ENCODE data around the gene ITGA2.

Gene ITGA2

DNA sequence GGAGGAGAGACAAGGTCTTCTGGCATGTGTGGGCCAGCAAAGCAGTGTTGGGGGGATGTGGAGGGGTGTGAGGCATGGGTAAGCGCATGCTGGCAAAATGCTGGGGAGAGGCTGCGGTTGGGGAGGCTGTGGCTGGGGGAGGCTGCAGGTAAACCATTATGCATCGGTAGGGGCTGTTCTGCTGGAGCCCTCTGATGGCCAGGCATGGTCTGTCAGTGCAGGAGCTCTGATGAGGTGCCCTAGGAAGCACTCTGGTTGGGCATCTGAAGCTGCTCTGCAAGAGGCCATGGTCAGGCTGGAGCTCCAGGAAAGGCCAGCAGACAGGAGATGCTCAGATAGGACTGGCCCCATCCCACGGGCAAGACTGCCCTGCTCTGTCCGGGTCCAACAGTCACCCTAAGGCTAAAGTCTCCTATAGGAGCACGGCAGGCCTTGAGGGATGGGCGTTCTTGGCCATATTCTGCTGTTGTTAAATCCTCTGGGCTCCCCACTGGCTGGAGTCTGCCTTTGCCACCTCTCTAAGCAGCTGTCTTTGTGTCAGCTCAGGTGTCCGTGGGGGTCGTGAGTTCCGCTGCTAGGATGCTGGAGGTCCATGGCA, 28.7 kb downstream of the ITGA2 start:
- DNase-seq (ENCODE audit: low read depth in 2 of 2), result no peak

DNA sequence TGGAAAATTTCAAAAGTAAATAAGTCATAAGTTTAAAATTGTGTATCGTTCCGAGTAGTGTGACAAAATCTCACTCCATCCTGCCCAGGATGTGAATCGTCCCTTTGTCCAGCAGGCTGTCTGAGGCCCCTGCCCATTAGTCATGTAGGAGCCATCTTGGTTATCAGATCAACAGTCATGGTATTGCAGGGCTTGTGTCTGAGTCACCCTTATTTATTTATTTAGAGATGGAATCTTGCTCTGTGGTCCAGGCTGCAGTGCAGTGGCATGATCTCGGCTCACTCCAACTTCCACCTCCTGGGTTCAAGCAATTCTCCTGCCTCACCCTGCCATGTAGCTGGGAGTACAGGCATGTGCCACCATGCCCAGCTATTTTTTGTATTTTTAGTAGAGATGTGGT, 30.2 kb downstream of the ITGA2 start:
- DNase-seq (ENCODE audit: low read depth in 2 of 2), result no peak

DNA sequence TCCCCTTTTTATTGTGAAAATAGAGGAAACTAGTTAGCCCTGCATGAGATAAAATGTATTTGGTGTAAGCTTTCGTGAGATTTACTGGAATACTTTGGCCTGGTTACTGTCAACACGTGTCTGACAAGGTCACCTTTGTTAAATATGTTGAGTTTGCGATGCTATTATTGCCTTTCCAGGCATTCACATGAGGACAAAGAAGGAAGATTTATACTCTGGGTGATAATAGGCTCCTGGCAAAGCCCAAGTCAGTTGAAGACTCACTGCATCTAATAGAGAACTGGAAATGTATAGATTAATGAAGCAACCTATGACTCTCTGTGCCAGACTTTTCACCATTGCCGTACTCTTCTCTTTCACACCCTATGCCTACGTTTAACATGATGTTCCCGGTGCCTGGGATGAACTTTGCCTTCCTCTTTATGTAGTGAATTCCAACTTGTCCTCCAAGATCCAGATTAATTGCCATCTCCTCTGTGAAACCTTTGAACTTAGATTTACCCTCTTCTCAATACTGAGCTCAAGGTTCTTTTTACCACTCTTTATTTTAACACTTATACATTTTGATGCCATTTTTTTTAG, 33.9 kb downstream of the ITGA2 start:
- no peak for DNase-seq (ENCODE audit: low read depth in 2 of 2)

DNA sequence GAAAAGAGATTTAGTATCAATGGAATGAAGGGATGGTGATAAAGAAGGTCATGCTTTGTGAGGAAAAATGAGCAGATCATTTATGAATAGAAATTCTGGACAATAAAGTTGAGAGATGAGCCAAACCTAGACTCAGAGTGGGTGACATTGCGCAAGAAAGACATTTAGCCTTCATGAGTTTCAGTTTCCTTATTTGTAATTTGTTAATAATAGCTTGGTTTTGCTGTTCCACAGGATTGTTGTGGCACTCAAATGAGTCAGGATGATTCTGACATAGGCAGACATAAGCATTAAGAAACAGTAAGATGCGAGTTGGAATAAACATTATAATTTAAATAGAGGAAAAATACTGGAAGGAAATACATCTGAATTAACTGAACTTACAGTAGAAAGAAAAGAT, 34.8 kb downstream of the ITGA2 start:
- no peak for DNase-seq (ENCODE audit: low read depth in 2 of 2)

DNA sequence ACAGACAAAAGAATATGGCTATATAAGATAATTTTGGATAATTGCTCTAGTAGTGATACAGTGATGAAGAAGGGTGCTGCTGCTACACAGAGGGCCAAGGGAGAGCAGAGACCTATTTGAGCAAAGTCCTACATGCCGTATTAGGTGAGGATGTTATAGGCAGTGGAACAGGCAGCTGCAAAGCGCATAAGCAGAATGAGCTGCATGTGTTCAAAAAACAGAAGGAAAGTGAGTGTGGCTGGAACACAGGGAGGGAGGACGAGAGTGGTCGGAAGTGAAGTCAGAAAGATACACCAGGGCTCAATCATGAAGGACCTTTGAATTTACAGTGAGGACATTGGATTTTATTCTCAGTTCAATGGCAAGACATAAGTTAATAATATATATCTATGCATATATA, 35.4 kb downstream of the ITGA2 start:
- no peak for DNase-seq (ENCODE audit: low read depth in 2 of 2)

DNA sequence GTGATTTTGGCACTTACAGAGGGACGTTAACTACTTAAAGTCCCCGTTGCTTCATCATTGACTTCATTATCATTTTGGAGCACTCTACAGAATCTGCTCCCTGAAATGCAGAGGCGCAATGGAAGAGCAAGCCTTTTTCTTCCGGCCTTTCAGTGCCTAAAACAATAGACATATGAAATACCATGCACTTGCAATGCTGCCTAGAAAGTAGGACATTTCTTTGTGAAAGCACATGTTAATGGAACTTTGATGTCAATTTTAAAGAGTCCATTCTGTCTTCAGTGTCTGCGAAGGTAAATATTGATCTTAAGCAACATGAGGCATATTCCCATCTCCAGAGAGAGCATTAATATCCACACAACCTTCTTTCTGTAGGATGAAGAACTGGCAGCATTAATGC, 36.3 kb downstream of the ITGA2 start:
- DNase-seq (ENCODE audit: low read depth in 2 of 2), result no peak

DNA sequence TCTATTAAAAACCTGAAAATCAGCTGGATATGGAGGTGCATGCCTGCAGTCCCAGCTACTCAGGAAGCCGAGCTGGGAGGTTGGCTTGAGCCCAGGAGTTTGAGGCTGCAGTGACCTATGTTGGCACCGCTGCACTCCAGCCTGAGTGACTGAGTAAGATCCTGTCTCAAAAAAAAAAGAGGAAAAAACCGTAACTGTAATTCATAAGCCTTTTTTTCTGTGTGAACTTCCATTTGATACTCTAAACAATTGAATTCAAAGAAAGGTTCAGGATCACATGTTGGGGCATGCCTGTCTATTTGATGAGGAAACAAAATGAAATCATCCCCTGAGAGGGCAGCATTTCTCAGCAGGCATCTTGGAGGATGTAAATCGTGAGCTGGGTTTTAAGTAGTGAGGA, 38.8 kb downstream of the ITGA2 start:
- no peak for DNase-seq (ENCODE audit: low read depth in 2 of 2)

DNA sequence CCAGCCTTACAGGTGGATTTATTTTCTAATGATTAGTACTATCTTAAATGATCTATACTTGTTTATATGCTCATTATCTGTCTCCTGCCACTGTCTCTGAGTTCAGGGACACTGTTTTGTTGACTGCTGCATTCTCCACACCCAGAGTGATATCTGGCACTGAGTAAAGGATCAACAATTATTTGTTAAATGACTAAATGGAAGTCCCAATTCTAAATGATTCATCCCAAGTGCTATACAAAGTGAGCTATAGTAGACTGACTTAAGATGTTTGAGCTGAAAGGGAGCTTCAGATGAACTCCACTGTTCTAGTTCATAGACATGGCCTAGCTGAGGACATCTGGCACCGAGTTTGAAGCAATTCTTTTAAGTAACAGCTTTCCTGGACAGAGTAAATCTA, 40.5 kb downstream of the ITGA2 start:
- no peak for DNase-seq (ENCODE audit: low read depth in 2 of 2)

DNA sequence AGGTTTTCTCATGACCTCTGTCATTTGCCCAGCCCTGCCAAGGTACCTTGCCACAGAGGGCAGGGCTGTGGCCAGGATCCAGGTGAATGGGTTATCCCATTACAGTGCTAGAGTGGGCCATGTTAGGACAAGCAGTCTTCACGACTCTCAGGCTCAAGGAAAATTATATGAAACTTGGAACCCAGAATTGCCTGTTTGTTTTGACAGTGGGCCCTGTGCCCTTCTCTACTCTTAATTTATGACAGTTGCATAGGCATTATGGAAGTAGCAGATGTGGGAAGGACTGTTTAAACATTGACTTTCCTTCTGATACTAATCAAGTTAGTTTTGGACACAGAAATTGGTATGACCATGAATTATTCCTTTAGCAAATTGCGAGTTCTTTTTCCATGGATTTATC, 41.7 kb downstream of the ITGA2 start:
- no peak for DNase-seq (ENCODE audit: low read depth in 2 of 2)

DNA sequence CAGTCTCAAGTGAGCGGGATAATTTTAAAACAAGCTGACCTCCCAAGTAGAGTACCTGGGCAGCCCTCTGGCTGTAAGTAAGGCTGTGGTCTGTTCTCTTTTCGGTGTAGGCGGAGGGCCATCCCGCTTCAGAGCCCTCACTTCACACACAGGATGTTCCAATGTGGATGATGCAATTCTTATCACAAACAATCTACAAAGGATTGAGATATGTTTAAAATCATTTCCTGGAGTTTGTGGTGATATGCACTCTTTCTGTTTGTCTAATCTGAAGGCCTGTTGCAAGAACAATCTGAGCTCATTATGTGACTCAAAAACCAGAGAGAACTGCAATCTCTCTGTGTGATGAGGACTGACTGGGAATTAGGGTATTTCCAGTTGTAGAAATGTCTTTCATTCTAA, 42.5 kb downstream of the ITGA2 start:
- no peak for DNase-seq (ENCODE audit: low read depth in 2 of 2)

DNA sequence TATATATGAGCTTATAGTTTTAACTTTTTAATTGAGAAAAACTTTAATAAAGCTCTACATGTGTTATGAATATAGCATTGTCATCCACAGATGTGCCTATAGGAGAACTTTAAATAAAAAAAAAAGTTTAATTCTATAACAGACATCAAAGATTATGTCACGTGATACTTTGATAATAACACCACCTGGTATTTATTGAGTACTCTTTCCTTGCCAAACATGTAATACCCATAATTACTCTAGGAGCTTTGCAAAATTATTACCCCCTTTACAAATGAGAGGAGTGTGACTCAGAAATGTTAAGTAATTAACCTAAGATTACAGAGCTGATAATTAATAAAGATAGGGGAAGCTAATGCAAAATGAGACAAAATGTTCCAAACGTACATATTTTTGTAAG, 43.0 kb downstream of the ITGA2 start:
- no peak for DNase-seq (ENCODE audit: low read depth in 2 of 2)

DNA sequence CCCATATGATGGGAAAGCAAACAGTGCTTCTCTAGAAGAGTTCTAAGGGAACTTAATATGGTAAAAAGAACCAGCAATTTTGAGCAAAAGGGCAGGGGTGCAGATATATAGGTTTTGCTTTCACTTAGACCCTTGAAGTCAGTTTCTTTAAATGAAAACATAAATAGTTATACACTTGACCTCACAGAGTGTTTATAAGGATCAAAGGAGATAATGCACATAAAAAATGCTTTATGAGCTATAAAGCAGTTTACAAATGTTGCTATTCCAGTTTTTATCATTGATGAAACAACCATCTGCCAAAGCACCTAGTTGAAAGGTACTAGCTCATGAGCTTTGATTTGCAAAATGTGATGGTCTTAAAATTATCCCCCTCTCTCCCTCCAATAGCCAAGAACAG, 45.7 kb downstream of the ITGA2 start:
- no peak for DNase-seq (ENCODE audit: low read depth in 2 of 2)

DNA sequence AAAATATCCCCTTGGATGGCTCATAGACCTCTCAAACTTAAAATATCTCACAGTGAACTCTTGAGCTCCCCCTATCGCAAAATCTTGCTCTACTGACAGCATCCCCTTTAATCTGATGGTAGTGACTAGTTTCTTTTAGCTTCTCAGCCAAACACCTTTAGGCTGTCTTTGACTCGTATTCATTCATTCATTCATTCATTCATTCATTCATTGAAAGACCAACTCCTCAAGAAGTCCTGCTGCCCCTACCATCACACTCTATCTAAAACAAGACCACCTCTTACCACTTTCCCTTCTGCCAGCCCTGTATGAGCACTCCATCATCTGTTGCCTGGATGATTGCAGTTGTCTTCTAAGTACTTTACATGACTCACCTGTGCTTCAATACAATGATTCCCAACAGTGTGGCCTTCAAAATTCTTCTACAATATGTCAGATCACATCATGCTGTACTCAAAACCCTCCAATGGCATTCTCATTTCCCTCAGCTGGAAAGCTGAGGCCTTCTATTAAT, 46.8 kb downstream of the ITGA2 start:
- DNase-seq (ENCODE audit: low read depth in 2 of 2), result no peak

DNA sequence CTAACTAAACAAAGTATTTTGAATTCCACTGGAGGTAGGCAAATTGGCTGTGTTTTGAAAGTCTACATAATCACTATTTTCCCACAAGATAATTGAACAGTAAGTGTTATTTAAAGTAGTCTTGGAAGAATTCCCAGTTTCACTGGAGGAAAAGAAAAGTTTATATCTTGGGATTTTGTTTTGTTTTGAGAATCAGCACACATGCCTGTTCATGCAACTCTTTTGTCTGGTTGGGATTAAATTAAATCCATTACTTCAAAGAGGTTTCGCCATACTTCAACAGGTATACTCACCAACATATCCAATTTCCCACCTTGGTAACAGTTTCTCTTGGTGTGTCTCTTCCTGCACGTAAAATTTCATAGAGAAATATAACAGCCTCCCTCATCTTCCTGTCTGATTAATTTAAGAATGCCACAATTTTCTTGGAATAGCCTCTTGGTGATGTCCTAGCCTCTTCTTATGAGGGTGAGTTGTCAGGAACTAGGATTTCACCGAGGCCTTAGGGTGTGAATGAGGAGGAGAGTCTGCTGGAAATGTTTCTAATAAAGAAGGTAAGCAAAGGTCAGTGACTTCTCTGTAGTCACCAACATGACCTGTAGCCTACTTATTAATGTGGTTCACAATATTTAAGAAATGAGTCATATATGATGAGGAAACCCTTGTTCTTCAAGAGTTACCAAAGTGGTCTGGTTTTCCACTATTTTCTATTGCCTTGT, 48.1 kb downstream of the ITGA2 start:
- DNase-seq (ENCODE audit: low read depth in 2 of 2), result no peak

DNA sequence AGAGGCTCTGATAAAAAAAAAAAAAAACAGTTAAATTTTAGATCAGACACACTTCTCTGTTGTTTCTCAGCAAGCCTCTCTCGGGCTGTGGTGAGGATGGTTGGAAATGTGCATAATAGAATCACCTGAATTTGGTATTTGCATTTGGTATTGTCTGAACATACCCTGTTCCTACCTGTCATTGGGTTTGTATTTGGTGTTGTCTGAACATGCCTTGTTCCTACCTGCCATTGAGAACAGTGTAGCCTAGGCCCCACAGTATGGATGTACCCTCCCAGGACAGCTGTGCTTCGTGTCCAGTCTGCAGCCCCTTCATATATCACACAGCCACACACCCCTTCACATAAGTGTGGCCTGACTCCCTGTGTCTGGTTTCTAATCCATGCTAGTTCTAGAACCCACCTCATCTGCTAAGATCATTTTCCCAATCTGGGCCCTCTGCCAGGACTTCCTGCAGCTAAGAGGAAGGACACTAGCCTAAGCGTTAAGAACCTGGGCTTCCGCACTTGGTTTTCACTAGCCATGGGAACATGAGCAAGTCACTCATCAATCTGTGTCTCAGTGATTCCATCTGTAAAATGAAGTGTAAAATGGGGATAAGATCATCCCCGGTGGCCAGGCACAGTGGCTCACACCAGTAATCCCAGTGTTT, 49.2 kb downstream of the ITGA2 start:
- DNase-seq (ENCODE audit: low read depth in 2 of 2), result no peak

DNA sequence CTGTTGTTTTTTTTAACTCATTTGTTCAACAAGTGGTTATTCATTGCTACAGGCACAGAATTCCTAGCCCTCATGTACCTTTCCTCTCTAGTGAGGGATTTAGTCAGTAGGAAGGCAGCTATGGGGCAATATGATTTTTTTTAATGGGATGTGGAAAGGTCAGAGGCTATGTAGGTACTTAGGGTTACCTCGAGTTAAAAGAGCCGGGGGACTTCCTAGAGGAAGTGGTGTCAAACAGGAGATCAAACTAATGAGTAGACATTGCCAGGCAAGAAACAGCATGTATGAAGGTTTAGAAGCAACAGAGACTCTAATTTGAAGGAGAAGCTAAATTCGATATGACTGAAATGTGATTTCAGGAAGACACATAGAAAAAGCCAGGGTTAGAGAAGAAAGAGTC, 50.7 kb downstream of the ITGA2 start:
- DNase-seq (ENCODE audit: low read depth in 2 of 2), result no peak

DNA sequence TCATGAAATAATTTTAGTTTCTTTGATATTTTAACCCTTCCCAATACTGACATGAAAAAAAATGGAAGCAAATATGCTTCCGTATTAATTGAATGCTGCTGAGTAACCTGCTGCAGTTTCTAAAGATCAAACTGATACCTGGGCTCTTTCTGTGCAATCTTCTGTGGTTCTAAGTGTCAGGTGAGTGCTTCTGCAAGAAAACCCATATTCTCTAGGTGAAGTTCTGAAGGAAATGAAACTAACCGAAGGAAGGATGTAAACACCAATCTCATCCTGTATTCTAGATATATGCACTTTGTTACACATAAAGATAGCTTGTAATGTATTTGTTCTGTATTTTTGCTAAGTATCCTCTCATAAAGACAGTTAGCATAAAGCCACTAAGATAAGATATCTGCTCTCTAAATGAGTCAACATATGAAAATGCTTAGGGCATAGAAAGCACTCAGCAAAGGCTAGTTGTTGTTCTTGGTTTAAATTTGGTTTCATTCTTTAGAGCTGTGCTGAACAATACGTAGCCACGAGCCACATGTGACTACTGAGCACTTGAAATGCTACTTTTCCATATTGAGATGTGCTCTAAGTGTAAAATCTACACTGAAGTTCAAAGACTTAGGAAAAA, 52.0 kb downstream of the ITGA2 start:
- no peak for DNase-seq (ENCODE audit: low read depth in 2 of 2)

DNA sequence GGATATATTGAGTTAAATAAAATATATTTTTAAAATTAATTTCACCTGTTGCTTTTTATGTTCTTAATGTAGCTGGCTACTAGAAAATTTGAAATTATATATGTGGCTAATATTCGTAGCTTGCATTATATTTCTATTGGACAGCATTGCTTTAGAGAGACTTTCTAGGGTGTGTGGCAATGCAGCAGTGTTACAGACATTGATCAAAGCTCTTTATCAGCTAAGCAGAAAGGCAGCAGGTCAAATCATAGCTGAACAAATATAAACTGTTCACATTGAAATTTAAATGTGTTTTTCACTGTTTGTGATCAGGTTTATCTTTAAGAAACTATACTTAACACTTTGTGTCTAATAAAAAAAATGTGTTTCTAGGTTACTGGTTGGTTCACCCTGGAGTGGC, 52.6 kb downstream of the ITGA2 start:
- DNase-seq (ENCODE audit: low read depth in 2 of 2), result no peak

DNA sequence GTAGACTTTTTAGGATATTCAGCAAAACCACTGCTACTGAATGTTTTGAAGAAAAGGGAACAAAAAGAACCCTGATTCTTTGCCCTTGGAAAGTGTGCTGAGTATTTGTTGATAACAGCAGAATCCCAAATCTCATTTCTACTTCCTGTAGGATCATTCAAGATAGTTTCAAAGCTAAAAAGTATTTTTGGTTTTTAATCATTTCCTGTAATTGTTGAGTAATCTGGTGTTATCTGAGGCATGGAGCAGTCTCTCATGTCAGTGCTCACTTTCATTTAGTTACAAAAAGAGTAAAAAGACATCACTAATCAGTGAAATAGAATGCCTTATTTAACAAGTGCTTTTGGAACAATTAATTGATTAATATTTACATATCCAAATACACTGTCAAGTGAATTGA, 56.1 kb downstream of the ITGA2 start:
- no peak for DNase-seq (ENCODE audit: low read depth in 2 of 2)

DNA sequence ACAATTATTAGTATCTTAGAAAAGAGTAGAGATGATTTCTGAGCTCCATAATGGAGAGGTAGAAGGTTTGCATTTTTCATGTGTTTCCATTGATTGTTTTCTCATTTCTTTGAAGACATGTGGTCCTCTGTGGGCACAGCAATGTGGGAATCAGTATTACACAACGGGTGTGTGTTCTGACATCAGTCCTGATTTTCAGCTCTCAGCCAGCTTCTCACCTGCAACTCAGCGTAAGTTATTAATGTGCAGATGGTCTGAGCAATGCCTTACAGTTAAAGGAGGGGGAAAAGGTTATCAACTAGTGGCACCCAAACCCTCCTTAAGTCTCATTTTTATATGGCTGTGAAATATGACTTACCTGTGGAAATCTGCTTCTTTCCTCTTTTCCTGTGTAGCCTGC, 59.1 kb downstream of the ITGA2 start:
- DNase-seq (ENCODE audit: low read depth in 2 of 2), result no peak

DNA sequence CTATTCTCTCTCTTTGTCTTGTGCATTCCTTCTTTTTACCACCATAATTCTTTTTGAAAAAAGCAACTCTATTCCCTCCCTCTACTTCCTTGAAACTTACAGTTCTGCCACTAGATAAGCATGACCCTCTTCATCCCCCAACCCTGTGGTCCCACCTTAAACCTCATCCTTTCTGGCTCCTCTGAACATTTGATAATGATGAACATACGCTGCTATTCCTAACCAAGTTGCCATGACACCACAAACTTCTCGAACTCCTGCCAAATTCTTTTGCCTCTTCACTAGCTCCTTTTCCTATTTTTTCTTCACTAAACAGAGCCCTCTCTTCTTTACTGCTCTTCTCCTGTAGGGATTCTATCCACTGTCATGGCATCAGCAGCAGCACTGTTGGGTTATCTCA, 63.3 kb downstream of the ITGA2 start:
- DNase-seq (ENCODE audit: low read depth in 2 of 2), result no peak

DNA sequence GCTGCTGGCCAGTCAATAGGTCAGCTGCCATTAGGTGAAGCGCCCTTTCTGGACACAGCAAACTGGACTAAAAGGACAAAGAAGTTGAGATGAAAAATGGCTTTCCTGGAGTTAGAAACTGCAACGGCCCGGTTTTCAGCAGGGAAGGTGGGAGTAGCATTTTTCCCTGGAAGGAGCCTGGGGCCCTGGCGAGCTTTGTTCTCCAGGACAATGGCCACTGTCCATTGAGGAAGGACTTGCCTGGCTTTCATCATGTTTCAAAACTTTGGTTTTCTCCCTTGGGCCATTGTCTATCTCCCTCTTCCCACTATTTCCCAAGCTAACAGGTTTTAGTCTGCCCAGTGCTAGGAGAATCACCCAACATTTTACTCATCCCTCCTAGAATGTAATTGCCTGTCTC, 64.2 kb downstream of the ITGA2 start:
- DNase-seq (ENCODE audit: low read depth in 2 of 2), result no peak

Measured in stimulated activated CD8-positive, alpha-beta memory T cell treated with anti-CD3 and anti-CD28 coated beads, Interleukin-2, amount 100 ng/mL, for 48 hours (primary cell).